H1 (cell line): ENCODE measurements around the gene BAHD1. TPM values are rescaled to one million over a fixed set of nuclear protein-coding genes. Genes with fewer than 3 reads are reported as not detected.

Source experiments
- CTCF ChIA-PET: fragments of 300-600 bp; sonication (Branson Sonifier 250); formaldehyde crosslinking; loops from one replicate; lab custom pipeline; 2021; ENCODE audit not compliant: partially characterized antibody; lab: Charles Lee
- POLR2A ChIA-PET: fragments of 300-600 bp; sonication (Branson Sonifier 250); formaldehyde crosslinking; loops from one replicate; lab custom pipeline; 2021; ENCODE audit warnings: inconsistent platforms; ENCODE audit not compliant: partially characterized antibody; lab: Charles Lee
- DNase-seq, 2 experiments: peaks; one replicate each; pipeline versions ENCODE4 v3.0.0 to v3.0.0-alpha.2; 2010 to 2022; ENCODE audit warnings: low spot score in 2 of 2, low read depth in 1 of 2, mixed read lengths in 1 of 2
- FAIRE-seq: peaks from 2 replicates; lab custom pipeline; 2011; peaks lifted over from hg19 to GRCh38; lab: Jason Lieb, UNC
- H2AFZ ChIP-seq: 2 replicates; pipeline ENCODE4 v1.8.1; 2012; ENCODE audit warnings: low read length, inconsistent platforms
- H2AK5ac ChIP-seq: 2 replicates; pipeline ENCODE4 v1.6.1; 2013; ENCODE audit warnings: low read depth, low read length
- H2BK120ac ChIP-seq: replicated peaks from 2 replicates; pipeline ENCODE3; 2013; ENCODE audit warnings: low read depth, low read length, inconsistent platforms
- H2BK12ac ChIP-seq: 2 replicates; pipeline ENCODE4 v1.6.1; 2013; ENCODE audit warnings: low read depth, low read length
- H2BK15ac ChIP-seq: 2 replicates; pipeline ENCODE4 v1.6.1; 2013; ENCODE audit warnings: low read length
- H2BK20ac ChIP-seq: 2 replicates; pipeline ENCODE4 v1.6.1; 2013; ENCODE audit warnings: low read length
- H2BK5ac ChIP-seq: 2 replicates; pipeline ENCODE4 v1.6.1; 2013; ENCODE audit warnings: low read depth, low read length
- H3K14ac ChIP-seq: 2 replicates; pipeline ENCODE4 v1.6.1; 2013; ENCODE audit warnings: inconsistent platforms; ENCODE audit not compliant: insufficient read length
- H3K18ac ChIP-seq: 2 replicates; pipeline ENCODE4 v1.6.1; 2013; ENCODE audit warnings: low read length; ENCODE audit errors: extremely low read depth
- H3K23ac ChIP-seq: 2 replicates; pipeline ENCODE4 v1.6.1; 2013; ENCODE audit warnings: inconsistent platforms; ENCODE audit not compliant: insufficient read length
- H3K23me2 ChIP-seq: 2 replicates; pipeline ENCODE4 v1.6.1; 2013; ENCODE audit warnings: low read depth, low read length
- H3K27ac ChIP-seq: 2 replicates; pipeline ENCODE4 v1.6.1; 2011; ENCODE audit warnings: low read depth, low read length, inconsistent platforms
- H3K27me3 ChIP-seq, 4 experiments: replicated peaks in 1 of 4; 1 replicate in 1 of 4; 2 replicates in 3 of 4; pipeline versions ENCODE4 v1.6.1 to v1.8.1; 2011 to 2013; ENCODE audit warnings: low read length in 3 of 4, mild to moderate bottlenecking in 3 of 4, inconsistent platforms in 2 of 4, mixed read lengths in 2 of 4, moderate library complexity in 1 of 4; ENCODE audit not compliant: control insufficient read depth in 3 of 4, insufficient read depth in 3 of 4; ENCODE audit errors: extremely low read depth in 1 of 4
- H3K36me3 ChIP-seq, 4 experiments: 2 replicates each; pipeline versions ENCODE4 v1.6.1 to v1.8.1; 2011 to 2013; ENCODE audit warnings: mild to moderate bottlenecking in 4 of 4, low read length in 3 of 4, moderate library complexity in 2 of 4, control low read depth in 1 of 4, inconsistent platforms in 1 of 4; ENCODE audit not compliant: insufficient read depth in 4 of 4, control insufficient read depth in 2 of 4
- H3K4ac ChIP-seq: replicated peaks from 2 replicates; pipeline ENCODE3; 2013; ENCODE audit warnings: low read length, low read depth, mixed read lengths, inconsistent platforms; ENCODE audit not compliant: insufficient read length
- H3K4me1 ChIP-seq, 4 experiments: replicated peaks in 1 of 4; 1 replicate in 1 of 4; 2 replicates in 3 of 4; pipeline versions ENCODE4 v1.6.1 to v1.8.1; 2011 to 2013; ENCODE audit warnings: low read length in 3 of 4, inconsistent platforms in 2 of 4, mixed read lengths in 1 of 4; ENCODE audit not compliant: insufficient read depth in 4 of 4, control insufficient read depth in 3 of 4
- H3K4me2 ChIP-seq, 2 experiments: 2 replicates each; pipeline versions ENCODE4 v1.6.1 to v1.8.1; 2011 to 2013; ENCODE audit warnings: low read depth in 2 of 2, low read length in 2 of 2, control low read depth in 1 of 2, inconsistent platforms in 1 of 2, mild to moderate bottlenecking in 1 of 2; ENCODE audit not compliant: insufficient read depth in 1 of 2
- H3K4me3 ChIP-seq, 4 experiments: fragments of 200-600, 300-600 bp in 1 of 4; sonication (generic), shearing (Covaris generic), sonication (Bioruptor Twin) in 1 of 4; 2 replicates each; pipeline versions ENCODE4 v1.5.1 to v1.8.1; 2011 to 2016; ENCODE audit warnings: low read length in 4 of 4, low read depth in 3 of 4, control low read depth in 2 of 4, inconsistent platforms in 2 of 4, mild to moderate bottlenecking in 2 of 4, mixed read lengths in 1 of 4, moderate library complexity in 1 of 4; ENCODE audit not compliant: insufficient read depth in 2 of 4; ENCODE audit errors: extremely low read depth in 1 of 4
- H3K56ac ChIP-seq: replicated peaks from 2 replicates; pipeline ENCODE3; 2013; ENCODE audit warnings: low read depth, mild to moderate bottlenecking, mixed read lengths, low read length, inconsistent platforms; ENCODE audit not compliant: insufficient read length
- H3K79me1 ChIP-seq: 2 replicates; pipeline ENCODE4 v1.6.1; 2013; ENCODE audit warnings: low read depth, low read length, control low read depth
- H3K79me2 ChIP-seq, 2 experiments: 2 replicates each; pipeline versions ENCODE4 v1.6.1 to v1.8.1; 2012 to 2013; ENCODE audit warnings: low read length in 2 of 2, mild to moderate bottlenecking in 2 of 2, inconsistent platforms in 1 of 2; ENCODE audit not compliant: insufficient read depth in 2 of 2, control insufficient read depth in 1 of 2
- H3K9ac ChIP-seq, 4 experiments: replicated peaks in 1 of 4; 1 replicate in 1 of 4; 2 replicates in 3 of 4; pipeline versions ENCODE4 v1.6.1 to v1.8.1; 2011 to 2013; ENCODE audit warnings: low read depth in 3 of 4, low read length in 3 of 4, control low read depth in 2 of 4, mild to moderate bottlenecking in 2 of 4, moderate library complexity in 2 of 4, inconsistent platforms in 1 of 4; ENCODE audit errors: extremely low read depth in 1 of 4
- H3K9me3 ChIP-seq, 2 experiments: 2 replicates each; pipeline versions ENCODE4 v1.6.1 to v1.8.1; 2012 to 2013; ENCODE audit warnings: mild to moderate bottlenecking in 2 of 2, moderate library complexity in 2 of 2, control low read depth in 1 of 2, inconsistent platforms in 1 of 2, low read depth in 1 of 2, low read length in 1 of 2, mixed read lengths in 1 of 2; ENCODE audit not compliant: insufficient read depth in 2 of 2
- H4K20me1 ChIP-seq, 2 experiments: replicated peaks in 1 of 2; 2 replicates each; pipeline versions ENCODE3 to v1.8.1; 2011 to 2013; ENCODE audit warnings: inconsistent platforms in 2 of 2, low read length in 2 of 2, mild to moderate bottlenecking in 1 of 2; ENCODE audit not compliant: insufficient read depth in 2 of 2, control insufficient read depth in 1 of 2
- H4K5ac ChIP-seq: 2 replicates; pipeline ENCODE4 v1.6.1; 2013; ENCODE audit warnings: low read length, low read depth, mixed read lengths, inconsistent platforms; ENCODE audit not compliant: insufficient read length
- H4K8ac ChIP-seq: 2 replicates; pipeline ENCODE4 v1.8.0; 2013; ENCODE audit warnings: mild to moderate bottlenecking, moderate library complexity, low read length, inconsistent platforms; ENCODE audit not compliant: insufficient read depth; ENCODE audit errors: extremely low read depth
- H4K91ac ChIP-seq: replicated peaks from 2 replicates; pipeline ENCODE3; 2013; ENCODE audit warnings: low read length, mixed read lengths, inconsistent platforms; ENCODE audit not compliant: insufficient read length
- EP300 ChIP-seq, 2 experiments: IDR thresholded peaks; 1 replicate in 1 of 2; 2 replicates in 1 of 2; pipeline ENCODE4 v1.6.1; 2011 to 2012; ENCODE audit warnings: low read depth in 2 of 2, low read length in 2 of 2, mild to moderate bottlenecking in 2 of 2, borderline replicate concordance in 1 of 2, inconsistent platforms in 1 of 2, moderate library complexity in 1 of 2
- WGBS, 2 experiments: shearing (Covaris generic) in 1 of 2; methylation state at CpG; one replicate each; pipeline versions ENCODE4 v1.1.6 to v1.1.7; 2013 to 2015; ENCODE audit warnings: low lambda C conversion rate in 2 of 2, mixed read lengths in 2 of 2, inconsistent platforms in 1 of 2, low coverage in 1 of 2, missing lambda C conversion rate in 1 of 2; ENCODE audit not compliant: insufficient replicate concordance in 2 of 2, insufficient coverage in 1 of 2, insufficient read length in 1 of 2; ENCODE audit errors: extremely low coverage in 1 of 2, missing lambda C conversion rate in 1 of 2; 5-methylcytosine and 5-hydroxymethylcytosine counted together
- polyA plus RNA-seq, 7 experiments: library from polyadenylated mRNA; depleted of rRNA in 3 of 7; stranded (reverse) in 5 of 7; unstranded in 2 of 7; fragments of >200 nt in 5 of 7; fragments of 200-250 nt in 2 of 7; gene quantifications; 1 replicate in 5 of 7; 2 replicates in 1 of 7; 4 replicates in 1 of 7; pipeline versions ENCODE4 v1.2.1 to v1.2.3, GENCODE V29; 2011 to 2013; ENCODE audit warnings: missing spikeins in 2 of 7, mixed read lengths in 2 of 7
- total RNA-seq: library from RNA; stranded (reverse); fragmentation: NEBNext Ultra II Directional; extraction: Animal tissue kit (Norgen Biotek cat#: 25700); gene quantifications from 2 replicates; pipeline ENCODE4 v1.2.1, GENCODE V29; 2021

BAHD1 gene
- total and polyA plus RNA-seq, 2 of the 8 experiments (the other 6 are each of a cell fraction or from before 2014, with no cell fraction given), result 15.0 to 38.9 TPM

DNA sequence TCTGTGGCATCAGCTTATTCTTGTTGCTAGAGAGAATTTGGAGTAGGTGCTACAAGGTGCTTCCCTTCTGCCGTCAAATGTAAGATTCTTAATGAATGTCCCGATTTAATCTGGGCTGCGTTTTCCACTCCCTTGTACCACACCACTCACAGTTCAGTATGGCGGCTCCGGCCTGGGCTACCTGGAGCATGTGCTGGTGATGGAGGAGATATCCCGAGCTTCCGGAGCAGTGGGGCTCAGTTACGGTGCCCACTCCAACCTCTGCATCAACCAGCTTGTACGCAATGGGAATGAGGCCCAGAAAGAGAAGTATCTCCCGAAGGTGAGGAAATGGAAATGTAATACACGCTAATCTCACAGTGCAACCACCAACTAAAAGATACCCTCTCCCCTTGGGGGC lies 30.3 kb upstream of the BAHD1 start:
- ChIA-PET CTCF (interaction anchor here (1.2 to 16.2 kb wide), 4 partner anchors 11 to 70 kb away, joined by 3 to 184 read pairs (median 22); partner anchors contain the start of genes CCDC9B and KNSTRN), POLR2A (interaction anchor here (0.9 to 1.3 kb wide), 8 partner anchors 8 to 50 kb away, joined by 3 to 5 read pairs (median 4); no protein-coding TSS in a partner anchor)
- no peak overlapping the region for H3K4me3 ChIP-seq
- no peak overlapping the region for H2BK15ac ChIP-seq
- no peak overlapping the region for H2BK12ac ChIP-seq
- FAIRE-seq (no peak), DNase-seq (no peak)
- H3K27me3 ChIP-seq, result no peaks in the 10 kb centered on the region
- H3K23me2 ChIP-seq, result no peaks in the 10 kb centered on the region; the same call in 1 of the 2 replicates
- peaks cover 37 to 74% (median 67%) of the 10 kb centered on the region in 4 experiments for H3K36me3 ChIP-seq
- peaks cover 0 to 8% of the 10 kb centered on the region in 2 experiments for H4K20me1 ChIP-seq
- no peak overlapping the region for H3K18ac ChIP-seq
- peaks cover 4% of the 10 kb centered on the region; the same call in 1 of the 2 replicates for H3K79me1 ChIP-seq
- no peak overlapping the region for H3K23ac ChIP-seq
- H3K79me2 ChIP-seq, result peaks cover 0 to 22% of the 10 kb centered on the region in 2 experiments; a peak in 3 of 4 replicates
- H2AFZ ChIP-seq, result no peak overlapping the region
- no peak overlapping the region for H3K27ac ChIP-seq
- no peak overlapping the region for H4K5ac ChIP-seq
- no peak overlapping the region for H2BK120ac ChIP-seq
- WGBS, 2 experiments, result 97% methylated on average over 11 of the region's 11 CpGs; no CpG with 5 or more reads in 1 of the 2 experiments
- no peak overlapping the region for H2BK20ac ChIP-seq
- no peak overlapping the region for H3K9ac ChIP-seq
- no peak overlapping the region for H4K8ac ChIP-seq
- H3K4me1 ChIP-seq, result peaks cover 0 to 4% (median 1%) of the 10 kb centered on the region in 4 experiments; a peak in 1 of 7 replicates
- H3K4me2 ChIP-seq, result no peak overlapping the region
- no peak overlapping the region for H3K56ac ChIP-seq
- no peaks in the 10 kb centered on the region for H3K9me3 ChIP-seq
- H3K4ac ChIP-seq, result no peak overlapping the region
- TF ChIP-seq EP300 (IDR thresholded peaks at IDR 0.05; ENCODE audit: borderline replicate concordance in 1 of 2, low read depth in 2 of 2, low read length in 2 of 2), result no peak
- no peak overlapping the region for H2AK5ac ChIP-seq
- no peak overlapping the region for H2BK5ac ChIP-seq
- no peak overlapping the region for H3K14ac ChIP-seq
- no peak overlapping the region for H4K91ac ChIP-seq
